Epithelial cell of proximal tubule (primary cell): ENCODE results near the gene INSYN2B. TPM values are rescaled to one million over a fixed set of nuclear protein-coding genes. Genes with fewer than 3 reads are reported as not detected.
"Not testable (repeated sequence)": the region's sequence is repeated elsewhere in the genome, so short reads cannot be mapped to it uniquely, and the experiment has no call there.

Experiments used
- DNase-seq: peaks from one replicate; pipeline ENCODE4 v3.0.0-alpha.2; 2011; ENCODE audit warnings: low read depth
- H3K4me3 ChIP-seq: 2 replicates; pipeline ENCODE4 v1.5.1; 2011; ENCODE audit warnings: low read depth, mild to moderate bottlenecking, low read length
- total RNA-seq: library from RNA; depleted of rRNA; stranded (reverse); fragments of >200 nt; gene quantifications from 2 replicates; pipeline ENCODE4 v1.2.3, GENCODE V29; 2015
- TF ChIP-seq, protein P1 (sequence below): conservative IDR thresholded peaks from 2 replicates; pipeline ENCODE4 v1.5.1; 2012; ENCODE audit warnings: low read depth, mild to moderate bottlenecking, low read length

INSYN2B gene
- total RNA-seq, 1 donor from 2014 or later: 2.0 TPM

- no peak overlapping the region for H3K4me3 ChIP-seq
- DNase-seq: no peak
- TF ChIP-seq, protein P1, sequence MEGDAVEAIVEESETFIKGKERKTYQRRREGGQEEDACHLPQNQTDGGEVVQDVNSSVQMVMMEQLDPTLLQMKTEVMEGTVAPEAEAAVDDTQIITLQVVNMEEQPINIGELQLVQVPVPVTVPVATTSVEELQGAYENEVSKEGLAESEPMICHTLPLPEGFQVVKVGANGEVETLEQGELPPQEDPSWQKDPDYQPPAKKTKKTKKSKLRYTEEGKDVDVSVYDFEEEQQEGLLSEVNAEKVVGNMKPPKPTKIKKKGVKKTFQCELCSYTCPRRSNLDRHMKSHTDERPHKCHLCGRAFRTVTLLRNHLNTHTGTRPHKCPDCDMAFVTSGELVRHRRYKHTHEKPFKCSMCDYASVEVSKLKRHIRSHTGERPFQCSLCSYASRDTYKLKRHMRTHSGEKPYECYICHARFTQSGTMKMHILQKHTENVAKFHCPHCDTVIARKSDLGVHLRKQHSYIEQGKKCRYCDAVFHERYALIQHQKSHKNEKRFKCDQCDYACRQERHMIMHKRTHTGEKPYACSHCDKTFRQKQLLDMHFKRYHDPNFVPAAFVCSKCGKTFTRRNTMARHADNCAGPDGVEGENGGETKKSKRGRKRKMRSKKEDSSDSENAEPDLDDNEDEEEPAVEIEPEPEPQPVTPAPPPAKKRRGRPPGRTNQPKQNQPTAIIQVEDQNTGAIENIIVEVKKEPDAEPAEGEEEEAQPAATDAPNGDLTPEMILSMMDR: no peak
Observed at GRCh38 chr5:169964246-169964645, 16.0 kb downstream of the INSYN2B start.

DNA sequence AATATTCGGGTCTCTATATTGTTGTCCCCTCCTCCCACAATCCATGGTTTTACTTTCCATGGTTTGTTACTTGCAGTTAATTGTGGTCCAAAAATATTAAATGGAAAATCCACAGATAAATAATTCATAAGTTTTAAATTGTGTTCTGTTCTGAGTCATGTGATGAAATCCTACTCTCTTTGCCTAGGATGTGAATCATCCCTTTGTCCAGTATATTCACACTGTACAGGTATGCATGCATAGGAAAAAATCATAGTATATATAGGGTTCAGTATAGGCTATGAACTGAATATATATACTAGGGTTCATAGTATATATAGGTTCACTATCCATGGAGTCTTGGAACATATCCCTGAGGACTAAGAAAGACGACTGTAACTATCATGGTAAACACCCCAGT, 19.6 kb downstream of the INSYN2B start:
- no peak overlapping the region for H3K4me3 ChIP-seq
- TF ChIP-seq, protein P1: no peak
- DNase-seq: no peak

DNA sequence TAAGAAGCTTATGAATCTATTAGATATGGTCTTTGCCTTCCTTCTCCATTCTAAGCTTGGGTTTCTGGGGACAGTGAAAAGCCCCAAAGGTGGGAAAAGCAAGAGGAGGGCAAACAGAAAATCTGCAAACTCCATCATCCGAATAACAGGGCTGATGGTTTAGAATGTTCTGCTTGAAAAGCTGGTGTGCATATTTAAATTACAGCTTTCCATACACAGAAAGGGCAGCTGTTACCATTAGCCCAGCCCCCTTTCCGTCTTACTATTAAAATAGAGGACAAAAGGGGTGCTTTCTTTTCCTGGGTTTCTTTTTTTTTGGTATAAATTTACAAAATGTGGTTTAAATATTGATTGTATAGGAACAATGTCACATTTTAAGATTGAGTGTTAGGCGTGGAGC, 22.0 kb downstream of the INSYN2B start:
- H3K4me3 ChIP-seq: no peak overlapping the region
- no peak for DNase-seq
- TF ChIP-seq, protein P1: no peak

GRCh38 chr5:169956756-169957155, 23.5 kb downstream of the INSYN2B start:
- DNase-seq: no peak
- no peak overlapping the region for H3K4me3 ChIP-seq

DNA sequence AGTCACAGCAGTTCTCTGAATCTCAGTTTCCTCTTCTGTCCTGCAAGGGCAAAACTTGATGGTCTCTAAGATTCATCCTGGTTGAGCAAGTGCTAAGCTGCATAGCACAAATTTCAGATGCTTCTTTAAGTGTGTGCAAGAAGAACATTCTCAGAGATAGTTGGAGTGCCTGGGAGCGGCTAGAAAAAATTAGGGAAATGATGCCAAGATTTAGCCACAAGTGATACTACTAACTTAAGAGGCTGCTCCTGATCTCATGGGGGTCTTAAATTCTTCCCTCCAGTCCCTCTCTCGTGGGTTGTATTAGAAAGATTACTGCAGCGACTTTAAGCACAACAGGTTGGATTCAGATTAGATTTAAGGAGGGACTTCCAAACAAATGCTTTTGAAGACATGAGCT, 24.2 kb downstream of the INSYN2B start:
- DNase-seq: no peak
- TF ChIP-seq, protein P1: no peak
- H3K4me3 ChIP-seq: no peak overlapping the region

More at GRCh38 chr5:169956756-169957155, 23.5 kb downstream of the INSYN2B start:
- TF ChIP-seq, protein P1: no peak

DNA sequence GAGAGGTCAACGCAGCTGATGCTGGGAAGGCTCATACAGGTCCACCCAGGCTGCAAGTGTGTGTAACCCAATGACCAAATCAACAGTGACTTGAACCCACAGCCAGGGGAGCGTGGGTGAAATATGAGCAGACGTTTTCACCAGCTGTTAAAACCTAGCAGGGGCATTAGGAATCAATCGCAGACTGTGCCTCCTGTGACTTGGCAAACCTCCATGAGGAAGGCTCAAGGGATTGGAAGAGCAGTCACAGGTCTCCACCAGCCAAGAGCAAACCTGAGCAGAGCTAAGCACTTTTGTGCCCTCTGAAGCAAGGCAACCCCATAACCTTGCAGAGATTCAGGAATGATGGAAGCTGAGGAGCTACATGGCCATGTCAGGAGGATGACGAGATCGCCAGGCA, 25.5 kb downstream of the INSYN2B start:
- no peak for DNase-seq
- TF ChIP-seq, protein P1: no peak
- H3K4me3 ChIP-seq: no peak overlapping the region

DNA sequence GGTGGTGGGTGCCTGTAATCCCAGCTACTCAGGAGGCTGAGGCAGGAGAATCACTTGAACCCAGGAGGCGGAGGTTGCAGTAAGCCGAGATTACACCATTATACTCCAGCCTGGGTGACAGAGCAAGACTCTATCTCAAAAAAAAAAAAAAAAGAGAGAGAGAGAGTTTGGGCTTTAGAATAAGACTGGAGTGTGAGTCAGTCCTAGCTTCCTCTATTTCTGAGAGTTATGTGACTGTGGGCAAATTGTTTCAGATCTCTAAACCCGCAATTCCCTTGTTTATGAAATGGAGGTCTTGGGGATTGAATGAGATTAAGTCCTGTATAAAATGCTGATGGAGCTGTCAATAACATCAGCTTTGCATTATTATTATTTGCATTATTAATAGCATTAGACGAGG, 27.1 kb downstream of the INSYN2B start:
- DNase-seq, H3K4me3 ChIP-seq: not testable (repeated sequence)

GRCh38 chr5:169950333-169950732, 30.0 kb downstream of the INSYN2B start:
- no peak for DNase-seq
- H3K4me3 ChIP-seq: no peak overlapping the region
- TF ChIP-seq, protein P1: no peak
